ENCODE results near the gene CDC42BPB.

The CDC42BPB gene

DNA sequence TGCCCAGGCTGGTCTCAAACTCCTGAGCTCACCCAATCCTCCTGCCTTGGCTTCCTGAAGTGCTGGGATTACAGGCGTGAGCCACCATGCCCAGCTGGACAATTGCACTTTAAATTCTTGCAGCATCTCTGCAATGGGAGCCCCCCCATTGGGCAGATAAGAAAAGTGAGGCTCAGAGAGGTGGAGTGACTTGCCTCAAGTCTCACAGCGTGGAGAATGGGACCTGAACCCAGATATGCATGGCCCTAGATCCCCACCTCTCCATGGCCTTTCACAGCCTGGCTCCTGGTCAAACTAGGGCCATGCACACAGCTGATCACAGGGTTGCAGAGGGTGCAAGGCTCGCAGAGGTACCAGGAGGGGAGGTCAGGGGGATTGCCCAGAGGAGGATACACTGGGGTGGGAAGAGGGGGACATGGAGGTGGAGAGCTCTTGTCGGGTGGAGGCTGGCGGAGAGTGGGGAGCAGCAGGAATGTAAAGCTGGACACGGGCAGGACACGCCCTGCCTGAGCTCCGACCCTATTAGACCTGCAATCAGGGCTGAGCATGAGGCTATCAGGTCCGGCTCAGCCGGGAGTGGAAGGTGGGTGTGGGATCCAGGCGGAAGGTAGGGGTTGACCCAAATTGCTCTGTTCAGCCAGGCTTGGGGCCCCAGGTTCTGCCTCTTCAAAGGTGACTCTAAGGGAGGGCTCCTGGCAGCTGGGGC lies 44.1 kb upstream of the CDC42BPB start:
- WGBS, 2 experiments: 93% methylated on average over 11 of the region's 11 CpGs
- Histone ChIP-seq H3K36me3 (ENCODE audit: control insufficient read depth, insufficient read depth, low read length) (no peaks in the 10 kb centered on the region), H3K4me1 (ENCODE audit: control insufficient read depth, insufficient read depth, low read length) (peaks cover 28% of the 10 kb centered on the region), H3K4me3 (ENCODE audit: insufficient read depth, low read depth, low read length) (no peak overlapping the region), H3K9me3 (ENCODE audit: control insufficient read depth, low read length) (no peaks in the 10 kb centered on the region), H3K27ac (ENCODE audit: insufficient read depth, low read depth, low read length, poor library complexity, severe bottlenecking) (no peak overlapping the region), H3K27me3 (ENCODE audit: control insufficient read depth, insufficient read depth, low read length, poor library complexity, severe bottlenecking) (peaks cover 45% of the 10 kb centered on the region)

DNA sequence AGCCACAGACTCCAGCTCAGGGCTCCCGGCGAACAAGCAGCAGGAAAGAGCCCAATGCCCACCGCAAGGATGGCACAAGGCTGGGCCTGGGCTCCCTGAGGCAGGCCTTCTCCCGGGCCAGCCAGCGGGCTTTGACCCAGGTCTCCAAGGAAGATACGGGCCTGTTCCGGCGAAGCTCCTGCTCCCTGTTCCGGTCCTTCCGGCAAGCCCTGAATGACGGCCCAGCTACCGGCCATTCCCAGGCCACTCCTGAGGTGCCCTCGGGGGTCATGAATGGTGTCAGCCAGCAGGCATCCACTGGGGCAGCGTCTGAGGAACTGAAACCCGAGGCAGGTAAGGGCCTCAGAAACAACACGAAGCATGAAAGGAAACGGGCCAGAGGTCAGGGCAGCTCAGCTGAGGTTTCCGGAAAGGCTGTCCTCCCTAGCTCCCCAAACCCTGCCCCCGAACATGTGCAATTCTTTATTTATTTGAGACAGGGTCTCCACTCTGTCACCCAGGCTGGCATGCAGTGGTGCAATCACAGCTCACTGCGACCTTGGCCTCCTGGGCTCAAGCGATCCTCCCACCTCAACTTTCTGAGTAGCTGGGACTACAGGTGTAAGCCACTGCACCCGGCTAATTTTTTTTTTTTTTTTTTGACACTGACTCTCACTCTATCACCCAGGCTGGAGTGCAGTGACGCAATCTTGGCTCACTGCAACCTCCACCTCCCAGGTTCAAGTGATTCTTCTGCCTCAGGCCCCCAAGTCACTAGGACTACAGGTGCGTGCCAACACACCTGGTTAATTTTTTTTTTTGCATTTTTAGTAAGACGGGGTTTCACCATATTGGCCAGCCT lies 43.2 kb upstream of the CDC42BPB start:
- H3K36me3 ChIP-seq (ENCODE audit: control insufficient read depth, insufficient read depth, low read length): no peaks in the 10 kb centered on the region
- no peak overlapping the region for H3K4me3 ChIP-seq (ENCODE audit: insufficient read depth, low read depth, low read length)
- H3K9me3 ChIP-seq (ENCODE audit: control insufficient read depth, low read length): no peaks in the 10 kb centered on the region
- H3K27me3 ChIP-seq (ENCODE audit: control insufficient read depth, insufficient read depth, low read length, poor library complexity, severe bottlenecking): peaks cover 41% of the 10 kb centered on the region
- 69% methylated on average over 25 of the region's 25 CpGs for WGBS, 2 experiments
- no peak overlapping the region for H3K27ac ChIP-seq (ENCODE audit: insufficient read depth, low read depth, low read length, poor library complexity, severe bottlenecking)
- H3K4me1 ChIP-seq (ENCODE audit: control insufficient read depth, insufficient read depth, low read length): peaks cover 28% of the 10 kb centered on the region

DNA sequence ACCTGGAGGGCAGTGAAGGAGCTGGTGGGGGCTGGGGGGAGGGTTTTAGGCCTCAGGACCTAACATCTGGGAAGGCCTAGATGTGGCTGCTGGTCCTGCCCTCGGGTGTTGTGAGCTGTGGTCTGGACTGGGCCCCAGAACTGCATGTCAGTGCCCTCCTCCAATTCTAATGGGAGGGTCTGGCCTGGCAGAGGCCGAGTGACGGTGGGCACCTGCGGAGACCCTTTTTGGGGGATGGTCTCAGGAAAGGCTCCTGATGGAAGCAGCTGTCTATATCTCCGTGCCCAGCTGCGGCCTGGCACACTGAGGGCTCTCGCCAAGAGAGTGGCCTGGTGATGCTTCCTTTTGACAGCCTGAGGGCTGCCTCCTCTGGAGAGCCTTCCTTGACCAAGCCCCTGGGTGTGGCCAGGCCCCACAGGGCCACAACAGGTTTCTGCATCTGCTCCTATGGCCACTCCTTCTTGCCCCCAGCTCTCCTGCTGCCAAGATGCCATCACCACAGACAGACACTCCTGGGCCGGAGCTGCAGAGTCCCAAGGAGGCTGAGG lies 42.5 kb upstream of the CDC42BPB start:
- Histone ChIP-seq H3K27ac (ENCODE audit: insufficient read depth, low read depth, low read length, poor library complexity, severe bottlenecking) (no peak overlapping the region), H3K27me3 (ENCODE audit: control insufficient read depth, insufficient read depth, low read length, poor library complexity, severe bottlenecking) (peaks cover 35% of the 10 kb centered on the region), H3K36me3 (ENCODE audit: control insufficient read depth, insufficient read depth, low read length) (no peaks in the 10 kb centered on the region), H3K4me3 (ENCODE audit: insufficient read depth, low read depth, low read length) (no peak overlapping the region), H3K9me3 (ENCODE audit: control insufficient read depth, low read length) (no peaks in the 10 kb centered on the region), H3K4me1 (ENCODE audit: control insufficient read depth, insufficient read depth, low read length) (peaks cover 32% of the 10 kb centered on the region)
- 90% methylated on average over 8 of the region's 8 CpGs for WGBS, 2 experiments

DNA sequence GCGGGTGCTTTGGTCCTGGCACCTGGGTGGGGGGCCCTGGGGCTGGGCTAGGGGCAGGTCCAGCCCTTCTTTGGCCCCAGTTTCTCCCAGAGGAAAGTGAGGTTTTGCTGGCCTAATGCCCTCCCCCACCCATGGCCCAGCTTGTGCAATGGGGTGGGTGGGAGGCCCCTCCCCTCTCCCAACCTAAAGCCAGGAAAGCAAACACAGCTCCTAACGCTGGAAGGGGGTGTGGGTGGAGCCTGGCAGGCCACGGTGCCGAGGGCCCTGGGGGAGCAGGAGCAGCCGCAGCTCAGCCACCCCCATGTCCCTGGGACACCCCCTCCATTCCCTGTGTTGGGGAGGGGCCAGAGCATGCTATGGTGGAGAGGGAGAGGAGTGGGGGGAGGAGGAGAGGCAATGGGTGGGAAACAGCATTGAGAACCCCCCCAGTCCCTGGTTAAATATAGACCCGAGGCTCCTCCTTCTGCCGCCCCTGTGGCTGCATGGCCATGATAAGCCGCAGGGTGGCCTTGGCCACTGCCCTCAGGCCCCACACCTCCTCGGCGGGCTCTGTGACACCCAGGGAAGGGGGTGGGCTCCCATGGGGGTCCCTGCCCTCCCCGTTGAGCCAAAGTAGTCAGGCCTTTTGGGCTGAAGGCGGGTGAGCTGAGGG lies 41.9 kb upstream of the CDC42BPB start:
- H3K27me3 ChIP-seq (ENCODE audit: control insufficient read depth, insufficient read depth, low read length, poor library complexity, severe bottlenecking): peaks cover 29% of the 10 kb centered on the region
- no peaks in the 10 kb centered on the region for H3K36me3 ChIP-seq (ENCODE audit: control insufficient read depth, insufficient read depth, low read length)
- 59 to 63% methylated on average over 12 of the region's 12 CpGs for WGBS, 2 experiments
- peaks cover 27% of the 10 kb centered on the region for H3K4me1 ChIP-seq (ENCODE audit: control insufficient read depth, insufficient read depth, low read length)
- H3K4me3 ChIP-seq (ENCODE audit: insufficient read depth, low read depth, low read length): no peak overlapping the region
- H3K27ac ChIP-seq (ENCODE audit: insufficient read depth, low read depth, low read length, poor library complexity, severe bottlenecking): no peak overlapping the region
- H3K9me3 ChIP-seq (ENCODE audit: control insufficient read depth, low read length): no peaks in the 10 kb centered on the region

DNA sequence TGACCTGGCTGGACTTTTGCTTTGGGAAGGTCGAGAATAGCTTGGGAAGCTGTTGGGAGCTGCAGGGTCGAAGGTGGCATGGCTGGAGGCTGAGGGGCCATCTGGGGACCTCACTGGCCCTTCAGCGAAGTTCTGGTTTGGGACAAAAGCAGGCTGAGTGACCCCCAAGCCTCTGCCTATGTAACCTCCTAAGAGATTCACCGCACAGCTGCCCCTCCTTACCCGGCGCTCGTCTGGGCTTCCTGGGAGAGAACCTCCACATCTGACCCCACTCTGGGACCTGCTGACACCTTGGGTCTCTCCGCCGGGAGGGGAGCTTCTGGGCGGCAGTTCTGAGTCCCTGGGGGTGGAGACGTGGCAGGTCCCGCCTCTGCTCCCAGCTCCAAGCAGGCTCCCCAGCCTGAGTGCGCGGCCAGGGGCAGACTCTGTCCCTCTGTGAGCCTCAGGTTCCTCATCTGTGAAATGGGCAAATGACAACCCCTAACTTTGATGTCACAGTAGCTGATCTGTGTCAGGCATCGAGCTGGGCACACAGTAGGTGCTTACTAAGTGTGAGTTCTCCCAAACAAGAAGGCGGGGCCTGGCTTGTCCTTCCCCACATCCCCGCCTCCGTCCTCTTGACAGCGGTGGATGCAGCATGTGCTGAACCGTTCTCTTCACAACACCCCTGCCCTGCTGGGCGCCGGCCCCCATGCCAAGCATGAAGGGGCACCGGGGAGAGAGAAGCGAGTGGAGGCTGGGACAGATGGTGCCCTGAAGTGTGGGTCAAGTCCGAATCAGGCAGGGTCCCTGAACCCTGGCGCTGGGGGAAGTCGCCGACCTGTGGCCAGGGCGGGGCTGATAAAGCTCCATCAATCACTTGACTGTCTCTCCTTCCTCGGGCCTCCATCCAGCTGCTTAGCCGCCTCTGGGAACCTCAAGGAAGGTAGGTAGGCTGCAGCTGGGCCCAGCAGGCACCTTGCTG lies 40.9 kb upstream of the CDC42BPB start:
- Histone ChIP-seq H3K36me3 (ENCODE audit: control insufficient read depth, insufficient read depth, low read length) (no peaks in the 10 kb centered on the region), H3K27ac (ENCODE audit: insufficient read depth, low read depth, low read length, poor library complexity, severe bottlenecking) (no peak overlapping the region), H3K4me1 (ENCODE audit: control insufficient read depth, insufficient read depth, low read length) (peaks cover 23% of the 10 kb centered on the region), H3K9me3 (ENCODE audit: control insufficient read depth, low read length) (no peaks in the 10 kb centered on the region), H3K27me3 (ENCODE audit: control insufficient read depth, insufficient read depth, low read length, poor library complexity, severe bottlenecking) (peaks cover 19% of the 10 kb centered on the region), H3K4me3 (ENCODE audit: insufficient read depth, low read depth, low read length) (no peak overlapping the region)
- 85 to 87% methylated on average over 31 of the region's 31 CpGs for WGBS, 2 experiments

DNA sequence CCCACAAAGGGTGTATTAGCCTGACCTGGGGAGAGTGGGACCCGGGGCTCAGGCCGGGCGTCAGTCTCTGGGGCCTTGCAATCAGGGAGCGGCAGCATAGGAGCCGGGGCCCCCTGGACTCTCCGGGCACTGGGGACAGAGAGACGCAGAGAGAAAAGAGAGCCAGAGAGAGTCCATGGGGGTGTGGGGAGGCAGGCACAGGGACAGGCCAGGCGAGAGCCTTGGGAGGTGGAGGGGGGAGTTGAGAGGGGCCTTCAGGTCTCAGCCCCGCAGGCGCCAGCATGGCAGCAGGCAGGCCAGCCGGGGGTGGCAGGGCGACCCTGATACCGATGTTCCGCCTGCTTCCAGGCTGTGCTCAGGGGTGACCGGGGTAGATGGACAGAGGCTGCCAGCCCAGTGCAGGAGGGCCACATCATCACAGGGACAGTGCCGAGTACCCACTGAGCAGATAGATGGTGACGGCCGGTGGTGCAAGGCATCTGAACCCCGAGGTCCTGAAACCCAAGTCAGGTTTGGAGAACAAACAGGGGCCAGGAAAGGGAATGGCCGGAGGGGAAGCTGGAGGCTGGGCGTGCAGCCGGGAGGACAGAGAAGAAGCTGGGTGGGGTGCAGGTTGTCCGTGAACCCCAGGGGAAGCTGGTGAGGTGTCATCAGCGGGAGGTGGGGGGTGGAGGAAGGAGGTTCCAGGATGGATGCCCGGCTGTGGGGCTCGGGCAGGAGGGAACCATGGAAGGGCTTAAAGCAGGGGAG lies 40.1 kb upstream of the CDC42BPB start:
- Histone ChIP-seq H3K9me3 (ENCODE audit: control insufficient read depth, low read length) (no peaks in the 10 kb centered on the region), H3K27ac (ENCODE audit: insufficient read depth, low read depth, low read length, poor library complexity, severe bottlenecking) (no peak overlapping the region), H3K27me3 (ENCODE audit: control insufficient read depth, insufficient read depth, low read length, poor library complexity, severe bottlenecking) (peaks cover 11% of the 10 kb centered on the region), H3K4me1 (ENCODE audit: control insufficient read depth, insufficient read depth, low read length) (peaks cover 23% of the 10 kb centered on the region), H3K4me3 (ENCODE audit: insufficient read depth, low read depth, low read length) (no peak overlapping the region), H3K36me3 (ENCODE audit: control insufficient read depth, insufficient read depth, low read length) (no peaks in the 10 kb centered on the region)
- 90 to 91% methylated on average over 26 of the region's 26 CpGs for WGBS, 2 experiments

DNA sequence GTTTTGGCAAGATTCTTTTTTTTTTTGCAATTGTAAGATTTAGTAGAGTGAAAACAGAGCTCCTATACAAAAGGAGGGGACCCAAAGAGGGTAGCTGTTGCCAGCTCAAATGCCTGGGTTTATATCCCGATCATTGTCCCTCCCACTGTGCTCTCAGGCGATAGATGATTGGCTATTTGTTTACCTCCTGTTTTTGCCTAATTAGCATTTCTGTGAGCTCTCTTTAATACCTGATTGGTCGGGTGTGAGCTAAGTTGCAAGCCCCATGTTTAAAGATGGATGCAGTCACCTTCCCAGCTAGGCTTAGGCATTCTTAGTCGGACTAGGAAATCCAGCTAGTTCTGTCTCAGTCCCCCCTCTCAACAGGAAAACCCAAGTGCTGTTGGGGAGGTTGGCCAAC lies 39.0 kb upstream of the CDC42BPB start:
- Histone ChIP-seq H3K36me3 (ENCODE audit: control insufficient read depth, insufficient read depth, low read length) (no peaks in the 10 kb centered on the region), H3K9me3 (ENCODE audit: control insufficient read depth, low read length) (no peaks in the 10 kb centered on the region), H3K4me1 (ENCODE audit: control insufficient read depth, insufficient read depth, low read length) (peaks cover 23% of the 10 kb centered on the region), H3K27ac (ENCODE audit: insufficient read depth, low read depth, low read length, poor library complexity, severe bottlenecking) (no peak overlapping the region), H3K4me3 (ENCODE audit: insufficient read depth, low read depth, low read length) (no peak overlapping the region), H3K27me3 (ENCODE audit: control insufficient read depth, insufficient read depth, low read length, poor library complexity, severe bottlenecking) (peaks cover 3% of the 10 kb centered on the region)
- WGBS, 2 experiments: 66 to 72% methylated on average over 4 of the region's 4 CpGs

DNA sequence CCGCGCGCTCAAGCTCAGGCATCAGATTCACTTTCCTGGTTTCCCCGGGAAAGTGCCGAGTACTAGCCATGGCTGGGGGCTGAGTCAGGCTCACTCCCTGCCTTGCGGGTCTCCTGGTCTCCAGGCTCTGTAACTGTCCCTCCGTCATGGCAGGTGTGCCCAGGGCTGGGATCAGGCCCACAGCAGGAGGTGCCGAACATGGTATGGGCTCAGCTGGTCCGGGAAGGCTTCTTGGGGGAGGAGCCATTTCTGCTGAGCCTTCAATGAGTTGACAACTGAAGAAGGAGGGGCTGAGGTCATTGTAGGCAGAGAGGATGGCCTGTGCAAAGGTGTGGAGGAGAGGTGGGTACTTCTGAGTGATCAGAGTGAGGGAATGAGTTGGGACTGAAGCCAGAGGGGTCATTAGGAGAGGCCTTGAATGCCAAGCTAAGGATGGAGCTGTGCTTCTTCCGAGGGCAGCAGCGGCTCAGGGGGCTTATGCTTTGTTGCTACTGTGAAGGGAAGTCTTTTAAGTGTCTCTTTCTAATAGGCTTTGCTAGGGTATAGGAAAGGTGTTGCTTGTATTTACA lies 37.9 kb upstream of the CDC42BPB start:
- Histone ChIP-seq H3K36me3 (ENCODE audit: control insufficient read depth, insufficient read depth, low read length) (no peaks in the 10 kb centered on the region), H3K27me3 (ENCODE audit: control insufficient read depth, insufficient read depth, low read length, poor library complexity, severe bottlenecking) (peaks cover 14% of the 10 kb centered on the region), H3K9me3 (ENCODE audit: control insufficient read depth, low read length) (no peaks in the 10 kb centered on the region), H3K27ac (ENCODE audit: insufficient read depth, low read depth, low read length, poor library complexity, severe bottlenecking) (no peak overlapping the region), H3K4me3 (ENCODE audit: insufficient read depth, low read depth, low read length) (no peak overlapping the region), H3K4me1 (ENCODE audit: control insufficient read depth, insufficient read depth, low read length) (peaks cover 24% of the 10 kb centered on the region)
- 82 to 83% methylated on average over 11 of the region's 11 CpGs for WGBS, 2 experiments
